Measurements from ENCODE around the gene PHLDA1.

The PHLDA1 gene

DNA sequence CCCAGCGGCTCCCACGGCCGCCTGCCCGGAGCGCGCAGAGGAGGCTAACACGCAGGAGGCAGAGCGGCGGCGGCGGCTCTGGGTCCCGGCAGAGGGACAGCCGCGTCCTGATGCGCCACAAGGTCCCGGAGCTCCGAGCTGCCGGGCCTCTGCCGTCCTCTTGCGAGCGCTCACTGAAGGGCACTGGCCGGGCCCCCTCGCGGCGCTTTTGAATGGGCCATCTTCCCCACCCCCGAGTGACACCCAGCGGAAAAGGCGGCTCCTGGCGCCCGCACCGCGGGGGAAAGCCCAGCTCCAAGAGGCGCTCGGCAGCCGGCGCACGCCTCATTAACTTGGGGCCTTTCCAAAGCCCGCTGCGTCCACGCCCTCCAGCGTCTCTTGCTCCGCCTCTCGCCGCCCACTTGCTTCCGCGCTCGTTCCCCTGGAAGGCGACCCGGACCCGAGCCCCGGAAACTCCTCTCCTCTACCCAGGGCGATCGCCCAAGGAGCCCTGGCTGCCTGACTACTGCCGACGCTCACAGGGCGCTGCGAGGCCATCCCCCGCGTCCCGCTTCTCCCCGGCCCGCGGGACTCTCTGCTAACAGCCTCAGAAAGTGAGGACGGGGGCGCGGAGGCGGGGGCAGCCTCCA, at the start of gene PHLDA1:
Gene PHLDA1, minus strand, starts transcription at position 363 of the 629 bp plus-strand sequence.
- peak; percentile 89 to 95 for DNase-seq (ENCODE audit: low read depth in 2 of 2, low spot score in 1 of 2)

DNA sequence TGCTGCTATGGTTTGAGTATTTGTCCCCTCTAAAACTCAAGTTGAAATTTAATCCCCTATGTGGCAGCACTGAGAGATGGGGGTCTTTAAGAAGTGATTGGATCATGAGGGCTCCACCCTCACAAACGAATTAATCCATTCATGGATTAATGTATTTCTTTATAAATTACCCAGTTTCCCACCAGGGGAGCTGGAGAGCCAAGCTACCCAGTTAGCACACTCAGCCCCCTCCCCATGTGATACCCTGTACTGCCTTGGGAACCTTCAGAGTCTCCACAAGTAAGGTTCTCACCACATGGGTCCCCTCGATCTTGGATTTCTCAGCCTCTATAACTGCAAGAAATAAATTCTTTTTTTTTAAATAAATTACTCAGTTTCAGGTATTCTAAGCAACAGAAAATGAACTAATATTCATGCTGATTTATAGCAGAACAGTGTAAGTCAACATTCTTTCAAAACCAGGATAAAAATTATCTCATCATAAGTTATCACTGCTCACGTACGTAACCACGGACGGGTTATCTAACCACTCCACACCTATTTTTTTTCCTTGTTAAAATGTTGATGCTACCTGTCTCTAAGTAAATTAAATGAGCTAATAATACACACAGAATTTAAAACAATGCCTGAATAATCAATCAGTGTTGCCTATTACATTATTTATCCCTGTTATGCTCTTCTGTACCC, 49.3 kb upstream of the PHLDA1 start:
- no peak for DNase-seq (ENCODE audit: low read depth in 2 of 2, low spot score in 1 of 2)

DNA sequence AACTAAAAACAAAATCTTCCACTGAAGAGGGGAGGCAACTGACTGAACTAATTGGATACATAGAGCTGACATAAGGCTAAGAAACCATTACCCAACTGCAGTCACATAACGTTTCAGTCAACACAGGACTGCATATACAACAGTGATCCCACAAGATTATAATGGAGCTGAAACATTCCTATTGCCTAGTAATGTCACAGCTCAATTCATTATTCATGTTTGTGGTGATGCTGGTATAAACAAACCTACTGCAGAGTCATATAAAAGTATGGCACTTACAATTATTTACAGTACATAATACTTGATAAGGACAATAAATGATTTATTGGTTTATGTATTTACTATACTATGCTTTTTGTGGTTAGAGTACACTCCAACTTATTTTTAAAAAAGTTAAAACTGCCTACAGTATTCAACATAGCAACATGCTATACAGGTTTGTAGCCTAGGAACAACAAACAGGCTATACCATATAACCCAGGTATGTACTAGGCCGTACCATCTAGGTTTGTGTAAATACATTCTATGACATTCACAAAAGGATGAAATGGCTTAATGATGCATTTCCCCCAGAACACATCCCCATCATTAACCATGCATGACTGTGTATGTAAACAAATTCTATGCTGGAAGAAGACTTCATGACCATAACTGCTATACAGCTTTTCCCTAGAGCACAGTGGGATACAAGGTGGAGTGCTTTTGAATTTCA, 48.6 kb upstream of the PHLDA1 start:
- no peak for DNase-seq (ENCODE audit: low read depth in 2 of 2, low spot score in 1 of 2)

DNA sequence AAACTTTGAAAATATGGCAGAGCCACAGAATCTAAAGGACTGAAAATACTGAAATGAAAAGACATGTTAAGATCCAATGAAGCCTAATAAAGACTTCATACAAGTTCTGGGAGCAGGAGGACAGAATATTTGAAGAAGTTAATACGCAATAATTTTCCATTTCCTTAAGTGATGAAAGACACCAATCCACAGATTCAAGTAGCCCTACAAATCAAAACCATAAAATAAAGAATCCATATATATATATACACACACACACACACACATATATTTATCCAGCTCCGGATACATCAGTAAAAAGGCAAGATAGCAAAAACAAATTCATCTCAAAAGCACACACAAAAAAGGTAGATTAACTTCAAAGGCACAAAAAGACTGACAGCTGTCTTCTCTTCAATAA, 47.2 kb upstream of the PHLDA1 start:
- DNase-seq (ENCODE audit: low read depth in 2 of 2, low spot score in 1 of 2), result no peak

DNA sequence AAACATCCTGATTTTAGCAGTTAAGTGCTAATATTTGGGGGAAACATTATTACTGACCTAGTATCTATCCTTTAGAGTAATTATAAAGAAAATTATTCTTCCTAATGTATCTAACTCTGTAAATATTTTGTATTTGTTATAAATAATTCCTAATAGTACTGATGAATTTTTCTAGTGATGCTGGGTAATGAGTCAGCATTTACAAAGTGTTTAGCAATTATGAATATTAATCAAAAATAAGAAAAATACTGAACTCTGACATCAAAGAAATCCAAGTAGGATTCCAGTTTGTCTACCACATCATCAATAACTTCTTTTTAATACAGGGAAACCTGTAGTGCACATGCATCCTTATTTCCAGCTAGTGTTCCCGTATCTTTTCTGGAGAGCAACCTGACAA, 43.9 kb upstream of the PHLDA1 start:
- DNase-seq (ENCODE audit: low read depth in 2 of 2, low spot score in 1 of 2), result no peak

DNA sequence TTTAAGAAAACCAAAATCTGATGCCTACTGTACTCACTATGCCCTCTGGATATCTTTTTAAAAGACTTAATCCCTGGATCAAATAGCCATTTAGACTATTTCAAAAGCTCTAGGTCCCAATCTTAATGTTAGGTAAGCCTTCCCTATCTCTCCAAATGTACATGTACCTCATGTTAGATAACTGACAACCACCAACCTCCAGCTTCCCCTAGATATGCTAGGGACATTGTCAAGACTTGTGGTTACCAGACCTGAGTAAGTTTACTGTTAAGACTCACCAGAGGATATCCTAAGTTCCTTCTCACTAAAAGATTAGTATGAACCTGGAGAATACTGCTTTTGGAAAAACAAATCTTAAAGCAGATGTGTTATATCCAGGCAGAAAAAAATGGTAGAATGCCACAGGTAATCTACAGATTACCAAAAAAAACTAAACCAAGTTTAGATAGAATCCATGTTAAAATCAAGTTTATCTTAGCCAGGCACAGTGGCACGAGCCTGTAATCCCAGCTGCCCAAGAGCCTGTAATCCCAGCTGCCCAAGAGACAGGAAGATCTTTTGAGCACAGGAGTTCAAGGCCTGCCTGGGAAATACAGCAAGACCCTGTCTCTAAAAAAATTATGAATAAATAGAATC, 43.2 kb upstream of the PHLDA1 start:
- DNase-seq (ENCODE audit: low read depth in 2 of 2, low spot score in 1 of 2), result no peak

DNA sequence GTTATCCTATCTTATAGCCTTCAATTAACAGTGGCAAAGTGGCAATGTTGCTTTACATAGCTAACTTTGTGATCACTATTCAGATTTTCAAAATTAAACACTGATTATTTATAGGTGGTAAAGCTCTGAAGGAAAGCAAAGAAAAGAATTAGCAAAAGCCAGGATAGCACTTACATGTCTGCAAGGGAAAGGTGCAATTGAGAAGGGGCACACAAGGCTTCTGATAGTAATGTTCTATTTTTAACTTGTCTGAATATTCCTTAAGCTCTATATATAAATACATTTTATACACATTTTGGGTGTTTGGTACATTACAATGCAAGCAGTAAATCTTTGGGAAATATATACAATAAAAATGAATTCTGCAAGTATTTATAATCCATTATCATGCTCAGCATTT, 42.0 kb upstream of the PHLDA1 start:
- no peak for DNase-seq (ENCODE audit: low read depth in 2 of 2, low spot score in 1 of 2)

DNA sequence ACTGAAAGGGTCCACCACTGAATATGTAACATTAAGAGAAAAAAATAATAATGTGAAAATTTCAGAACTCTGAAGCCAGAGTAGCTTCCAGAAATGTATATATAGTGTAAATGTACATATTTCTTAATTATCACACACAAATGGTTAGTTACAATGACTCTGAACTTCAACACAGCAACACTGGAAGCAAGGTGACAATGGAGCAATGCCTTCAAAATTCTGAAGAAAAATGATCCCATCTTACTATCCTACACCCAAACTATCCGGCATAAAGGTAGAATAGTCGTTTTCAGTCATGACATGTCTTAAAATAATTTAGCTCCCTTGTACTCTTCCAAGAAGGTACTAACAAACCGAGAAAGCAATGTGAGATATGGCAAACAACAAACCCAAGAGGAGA, 41.0 kb upstream of the PHLDA1 start:
- DNase-seq (ENCODE audit: low read depth in 2 of 2, low spot score in 1 of 2), result no peak

DNA sequence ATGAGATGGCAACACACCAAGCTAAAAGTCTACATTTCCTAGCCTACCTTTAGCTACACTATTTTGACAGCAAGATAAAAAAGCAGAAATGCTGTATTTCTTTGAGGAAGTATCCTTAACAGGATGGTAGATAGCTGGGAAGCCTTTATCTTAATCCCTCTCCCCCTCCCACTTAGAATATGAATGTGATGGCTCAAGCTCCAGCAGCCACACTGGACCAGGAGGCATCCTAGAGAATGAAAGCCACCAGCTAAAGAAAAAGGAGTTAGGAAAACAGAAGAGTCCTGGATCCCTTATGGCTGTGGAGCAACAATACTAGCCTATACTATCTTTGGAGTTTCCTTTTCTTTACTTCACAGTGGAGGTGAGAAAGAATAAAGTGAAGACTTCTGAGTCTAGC, 37.8 kb upstream of the PHLDA1 start:
- DNase-seq (ENCODE audit: low read depth in 2 of 2, low spot score in 1 of 2), result no peak

DNA sequence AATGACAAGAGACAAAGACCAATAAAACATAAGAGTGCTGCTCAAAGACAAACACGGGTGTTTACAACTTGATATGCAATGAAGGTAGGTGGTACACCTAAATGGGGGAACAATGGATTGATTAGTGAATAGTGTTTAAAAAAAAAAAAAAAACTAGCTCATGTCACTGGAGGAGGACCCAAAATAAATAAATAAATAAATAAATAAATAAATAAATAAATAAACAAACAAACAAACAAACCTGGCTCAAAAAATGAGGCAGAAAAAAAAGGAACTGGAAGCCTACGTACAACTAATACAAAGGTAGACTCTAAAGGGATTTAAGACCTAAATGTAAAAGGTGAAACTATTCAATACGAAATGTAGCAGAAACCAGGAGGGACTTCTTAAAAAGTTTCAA, 34.3 kb upstream of the PHLDA1 start:
- no peak for DNase-seq (ENCODE audit: low read depth in 2 of 2, low spot score in 1 of 2)

DNA sequence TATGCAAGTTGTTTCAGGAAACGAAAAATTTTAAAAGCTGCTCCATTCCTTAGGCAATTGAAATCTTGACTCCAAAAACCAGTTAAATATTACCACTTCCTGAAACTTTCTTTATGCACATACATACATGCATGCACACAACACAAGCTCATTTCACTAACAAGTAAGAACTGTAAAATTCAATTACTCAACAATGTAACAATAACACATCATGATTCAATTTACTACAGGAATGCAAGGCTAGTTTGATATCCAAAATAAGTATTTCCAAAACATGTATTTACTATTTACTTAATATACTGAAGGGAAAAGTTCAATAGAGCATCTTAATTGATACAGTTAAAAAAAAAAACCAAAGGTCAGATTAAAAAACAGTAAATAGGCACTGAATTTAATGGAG, 33.3 kb upstream of the PHLDA1 start:
- no peak for DNase-seq (ENCODE audit: low read depth in 2 of 2, low spot score in 1 of 2)

DNA sequence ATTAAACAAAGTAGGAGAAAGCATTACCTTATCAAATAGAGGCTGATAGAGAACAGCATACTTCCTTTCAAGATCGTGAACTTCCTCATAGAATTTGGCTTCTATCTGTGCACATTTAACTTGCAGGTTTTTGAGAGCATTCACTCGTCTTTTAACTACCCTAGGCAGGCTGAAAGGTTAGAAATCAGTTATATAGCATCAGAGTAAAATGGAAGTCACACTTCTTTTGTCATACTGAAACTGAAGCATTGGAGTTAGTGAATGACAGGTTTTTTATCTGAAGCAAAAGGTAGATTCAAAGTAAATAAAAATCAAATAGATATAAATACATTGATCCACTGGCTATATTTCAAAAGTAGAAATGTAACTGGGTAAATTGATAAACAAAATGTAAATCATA, 28.5 kb upstream of the PHLDA1 start:
- DNase-seq (ENCODE audit: low read depth in 2 of 2, low spot score in 1 of 2), result no peak

DNA sequence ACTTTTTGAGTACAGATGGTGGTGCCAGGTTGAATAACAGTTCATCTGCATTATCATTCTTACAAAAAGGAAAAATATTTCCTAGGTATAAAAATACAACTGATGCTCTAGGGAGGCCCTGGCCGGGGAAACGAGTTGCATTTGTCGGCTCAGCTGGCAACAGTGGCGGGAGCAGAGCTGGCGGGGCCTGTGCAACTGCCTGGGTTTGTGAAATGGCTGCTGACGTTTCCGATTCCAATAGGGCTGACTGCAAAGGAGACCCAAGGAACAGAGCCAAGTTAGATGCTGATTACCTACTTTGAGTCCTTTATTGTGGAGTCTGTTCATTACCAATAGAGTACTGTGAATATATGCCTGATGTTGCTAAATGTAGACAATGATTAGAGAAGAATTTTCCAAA, 25.8 kb upstream of the PHLDA1 start:
- no peak for DNase-seq (ENCODE audit: low read depth in 2 of 2, low spot score in 1 of 2)

DNA sequence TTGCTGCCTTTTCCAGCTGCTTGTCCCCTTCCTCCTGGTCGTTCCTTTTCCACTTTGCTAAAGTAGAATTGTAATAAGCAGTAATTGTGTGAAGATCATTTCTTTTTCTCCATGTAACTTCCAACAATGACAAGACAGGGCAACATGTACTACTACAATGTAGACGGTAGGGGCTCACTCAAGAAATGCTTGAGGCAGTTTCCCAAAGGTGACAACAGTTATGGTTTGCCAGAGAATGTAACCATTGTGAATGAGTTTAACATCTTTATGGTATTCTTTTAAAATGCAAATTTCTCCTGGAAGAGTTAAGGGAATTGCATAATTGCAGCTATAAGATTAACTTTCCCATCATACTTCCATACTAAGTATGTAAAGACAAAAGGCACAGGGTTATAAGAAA, 23.8 kb upstream of the PHLDA1 start:
- DNase-seq (ENCODE audit: low read depth in 2 of 2, low spot score in 1 of 2), result no peak

DNA sequence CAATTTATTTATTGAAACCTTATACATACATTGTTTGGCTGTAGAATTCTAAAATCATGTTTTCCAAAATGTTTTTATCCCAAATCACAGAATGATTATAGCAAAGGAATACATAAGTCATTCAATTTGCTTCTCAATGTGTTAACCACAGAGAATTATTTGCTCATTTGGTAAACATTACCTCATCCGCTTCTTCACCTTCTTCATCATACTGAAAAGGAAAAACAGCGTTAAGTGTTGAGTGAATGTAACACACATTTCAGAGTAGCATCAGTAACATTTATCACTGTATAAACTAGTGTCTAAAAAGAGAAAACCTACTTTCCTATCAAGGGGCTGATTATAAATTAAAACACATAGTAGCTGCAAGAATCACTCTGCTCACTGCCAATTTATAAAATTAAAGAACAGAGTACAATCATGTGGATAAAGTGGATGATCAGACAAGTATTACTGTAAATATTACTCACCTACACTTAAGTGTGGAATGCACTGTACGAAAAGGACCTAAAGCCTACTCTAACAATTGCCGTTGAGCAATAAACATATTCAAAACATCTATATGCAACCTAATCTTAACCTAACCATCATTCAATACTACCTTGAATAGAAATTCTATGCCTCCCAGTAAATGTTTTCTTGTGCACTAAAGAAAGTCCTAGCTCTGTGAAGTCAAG, 18.1 kb upstream of the PHLDA1 start:
- DNase-seq (ENCODE audit: low read depth in 2 of 2, low spot score in 1 of 2), result no peak

DNA sequence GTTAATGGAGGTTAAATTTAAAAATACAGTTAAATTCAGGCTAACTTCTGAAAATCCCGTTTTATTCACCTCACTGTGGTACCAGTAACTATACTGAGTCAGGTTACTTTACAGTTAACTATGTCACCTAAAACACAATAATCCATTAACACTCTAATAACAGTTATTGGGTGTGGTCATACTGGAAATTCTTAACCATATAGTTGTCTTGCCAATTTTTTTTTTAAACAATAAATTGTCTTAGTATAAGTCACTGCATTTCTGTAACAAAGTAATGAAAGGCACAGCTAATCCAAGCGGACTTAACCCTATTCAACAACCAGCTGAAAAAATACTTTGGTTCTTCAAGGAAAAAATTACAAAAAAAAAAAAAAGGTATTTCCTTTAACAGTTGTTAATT, 16.2 kb upstream of the PHLDA1 start:
- no peak for DNase-seq (ENCODE audit: low read depth in 2 of 2, low spot score in 1 of 2)

DNA sequence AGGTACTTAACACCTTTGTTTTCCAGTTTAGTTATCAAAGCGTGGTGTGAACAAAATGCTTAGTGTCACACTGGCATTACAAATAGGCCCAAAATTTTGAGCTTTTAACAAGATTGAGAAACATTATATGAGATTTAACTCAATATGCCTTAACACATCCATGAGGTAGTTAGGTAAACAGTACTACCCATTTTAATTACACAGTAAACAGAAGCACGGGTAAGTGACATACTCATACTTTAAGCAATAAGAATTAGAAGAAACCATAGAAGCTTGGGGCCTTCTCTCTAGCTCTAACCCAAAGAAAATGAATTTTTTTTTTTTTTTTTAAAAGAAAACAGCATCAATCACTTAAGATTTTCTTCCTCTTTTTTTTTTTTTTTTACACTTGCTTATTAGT, 15.5 kb upstream of the PHLDA1 start:
- DNase-seq (ENCODE audit: low read depth in 2 of 2, low spot score in 1 of 2), result no peak

DNA sequence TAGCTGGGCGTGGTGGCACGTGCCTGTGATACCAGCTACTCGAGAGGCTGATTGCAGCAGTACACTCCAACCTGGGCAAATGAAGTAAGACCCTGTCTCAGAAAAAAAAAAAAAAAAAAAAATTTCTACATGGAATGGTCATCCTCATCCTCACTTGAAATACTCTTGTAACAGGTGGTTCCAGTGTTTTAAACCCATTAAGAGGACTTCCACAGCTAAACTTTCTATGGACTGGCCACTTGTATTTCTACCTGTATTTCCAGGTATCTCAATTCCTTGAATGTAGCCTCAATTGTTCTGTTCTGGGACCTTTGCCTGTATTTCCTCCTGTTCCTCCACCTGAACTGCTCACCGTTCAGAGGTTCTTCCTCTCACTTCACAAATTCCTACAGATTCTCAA, 11.8 kb upstream of the PHLDA1 start:
- no peak for DNase-seq (ENCODE audit: low read depth in 2 of 2, low spot score in 1 of 2)

DNA sequence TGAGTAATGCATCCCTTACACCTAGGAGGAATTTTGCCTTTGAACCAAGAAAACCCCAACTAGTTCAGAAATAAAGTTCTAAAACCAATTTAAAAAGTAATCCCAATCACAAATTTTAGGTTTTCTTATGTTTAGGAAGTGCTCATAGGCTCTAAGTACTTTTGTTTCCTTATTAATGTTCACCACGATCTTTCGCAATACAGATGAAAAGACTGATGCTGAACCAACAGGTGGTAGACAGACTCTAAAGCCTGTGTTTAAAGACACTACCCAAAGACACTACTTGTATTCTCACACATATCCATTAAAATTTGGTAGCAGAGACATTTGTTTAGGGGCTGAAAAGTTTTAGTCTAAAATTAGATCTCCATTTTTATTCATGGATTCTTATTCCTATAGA, 10.6 kb upstream of the PHLDA1 start:
- DNase-seq (ENCODE audit: low read depth in 2 of 2, low spot score in 1 of 2), result no peak

DNA sequence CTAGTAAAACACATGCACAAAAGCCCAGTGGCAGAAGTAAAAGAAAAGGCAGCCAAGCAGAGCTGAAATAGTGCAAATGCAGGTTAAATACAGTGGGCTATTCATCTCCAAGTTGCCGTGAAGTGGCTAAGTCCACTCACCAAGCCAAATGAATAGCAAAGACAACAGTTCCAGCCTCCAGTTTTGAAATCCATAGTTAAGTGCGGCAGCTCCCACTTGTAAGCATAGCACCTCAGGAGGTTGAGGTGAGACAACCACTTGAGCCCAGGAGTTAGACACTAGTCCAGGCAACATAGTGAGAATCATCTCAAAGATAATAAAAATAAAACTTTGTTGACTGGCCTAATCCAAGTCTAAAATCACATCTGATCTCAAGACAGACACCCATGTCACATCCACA, 9.8 kb upstream of the PHLDA1 start:
- DNase-seq (ENCODE audit: low read depth in 2 of 2, low spot score in 1 of 2), result no peak

DNA sequence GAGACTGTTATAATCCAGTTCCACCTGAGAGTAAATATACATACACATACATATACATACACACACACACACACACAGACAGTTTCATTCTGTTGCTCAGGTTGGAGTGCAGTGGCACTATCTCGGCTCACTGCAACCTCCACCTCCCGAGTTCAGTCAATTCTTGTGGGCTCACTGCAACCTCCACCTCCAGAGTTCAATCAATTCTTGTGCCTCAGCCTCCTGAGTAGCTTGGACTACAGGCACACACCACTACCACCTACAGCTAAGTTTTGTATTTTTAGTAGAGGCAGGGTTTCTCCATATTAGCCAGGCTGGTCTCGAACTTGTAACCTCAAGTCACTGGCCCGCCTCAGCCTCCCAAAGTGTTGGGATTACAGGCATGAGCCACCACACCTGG, 8.9 kb upstream of the PHLDA1 start:
- no peak for DNase-seq (ENCODE audit: low read depth in 2 of 2, low spot score in 1 of 2)

DNA sequence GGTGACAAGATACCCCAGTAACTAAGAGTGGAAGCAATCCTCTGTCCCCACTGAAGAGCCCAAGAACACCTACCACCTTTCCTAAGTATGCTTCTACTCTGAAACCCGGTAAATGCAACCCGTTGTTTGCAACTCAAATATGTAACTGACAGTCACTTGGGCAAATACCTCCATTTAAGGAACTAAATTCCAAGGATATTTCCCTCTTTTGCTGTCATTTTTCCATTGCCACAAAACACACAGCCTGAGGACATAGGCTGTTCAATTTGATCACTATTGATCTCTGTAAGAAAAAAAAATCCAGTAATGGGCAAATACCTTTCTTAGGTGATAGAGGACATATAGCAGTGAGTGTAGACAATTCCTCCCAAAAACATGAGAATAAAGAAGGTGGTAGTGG, 6.6 kb upstream of the PHLDA1 start:
- DNase-seq (ENCODE audit: low read depth in 2 of 2, low spot score in 1 of 2), result no peak
